Loucy (cell line): ENCODE results near the gene ZBED3.

ENCODE experiments used
- H2AFZ ChIP-seq: fragments of 200-600 bp; sonication (generic); 2 replicates; pipeline ENCODE4 v1.6.0; 2016; ENCODE audit warnings: antibody characterized with exemption, mild to moderate bottlenecking, low read length, moderate library complexity
- H3F3A ChIP-seq: fragments of 200-600 bp; 2 replicates; pipeline ENCODE4 v1.6.0; 2016; ENCODE audit warnings: antibody characterized with exemption, low read depth, mild to moderate bottlenecking
- H3K27me3 ChIP-seq: fragments of 200-600 bp; sonication (generic); 2 replicates; pipeline ENCODE4 v1.6.1; 2014; ENCODE audit warnings: low read length, mild to moderate bottlenecking; ENCODE audit not compliant: insufficient read depth, poor library complexity, severe bottlenecking
- H3K36me3 ChIP-seq: fragments of 200-600 bp; sonication (generic); 2 replicates; pipeline ENCODE4 v1.6.1; 2016; ENCODE audit warnings: low read length; ENCODE audit not compliant: insufficient read depth
- H3K4me1 ChIP-seq: fragments of 200-600 bp; sonication (generic); 2 replicates; pipeline ENCODE4 v1.5.1; 2014; ENCODE audit warnings: low read length, mild to moderate bottlenecking; ENCODE audit not compliant: insufficient read depth, poor library complexity, severe bottlenecking
- H3K4me2 ChIP-seq: fragments of 200-600 bp; sonication (generic); 2 replicates; pipeline ENCODE4 v1.6.0; 2014; ENCODE audit warnings: antibody characterized with exemption, low read length, low read depth, mild to moderate bottlenecking; ENCODE audit not compliant: poor library complexity, severe bottlenecking
- H3K4me3 ChIP-seq: fragments of 200-600 bp; sonication (generic); 2 replicates; pipeline ENCODE4 v1.5.1; 2014; ENCODE audit warnings: low read length, mild to moderate bottlenecking, mixed read lengths; ENCODE audit not compliant: poor library complexity, severe bottlenecking
- H3K79me2 ChIP-seq: fragments of 200-600 bp; sonication (generic); 2 replicates; pipeline ENCODE4 v1.6.1; 2014; ENCODE audit warnings: low read length; ENCODE audit not compliant: insufficient read depth
- H3K9ac ChIP-seq: fragments of 200-600 bp; sonication (generic); 2 replicates; pipeline ENCODE4 v1.6.0; 2014; ENCODE audit warnings: mild to moderate bottlenecking, low read depth, low read length, moderate library complexity; ENCODE audit not compliant: poor library complexity, severe bottlenecking
- H3K9me2 ChIP-seq: fragments of 200-600 bp; sonication (generic); replicated peaks from 2 replicates; pipeline ENCODE4 v1.6.1; 2016; ENCODE audit warnings: low read depth, low read length, mixed read lengths
- H3K9me3 ChIP-seq: fragments of 200-600 bp; sonication (generic); 2 replicates; pipeline ENCODE4 v1.6.1; 2014; ENCODE audit warnings: mild to moderate bottlenecking, antibody characterized with exemption, low read length, low read depth; ENCODE audit not compliant: insufficient read depth
- H4K20me1 ChIP-seq: fragments of 200-600 bp; sonication (generic); 2 replicates; pipeline ENCODE4 v1.6.0; 2014; ENCODE audit warnings: antibody characterized with exemption, low read length, mild to moderate bottlenecking; ENCODE audit not compliant: insufficient read depth, poor library complexity, severe bottlenecking
- EZH2phosphoT487 ChIP-seq: fragments of 200-600 bp; IDR thresholded peaks from 2 replicates; pipeline ENCODE4 v1.6.1; 2018; ENCODE audit warnings: antibody characterized with exemption, mild to moderate bottlenecking, moderate library complexity, borderline replicate concordance
- TF ChIP-seq, protein P1 (sequence below): fragments of 200-600 bp; sonication (generic); conservative IDR thresholded peaks from 2 replicates; pipeline ENCODE4 v1.5.1; 2014; ENCODE audit warnings: mild to moderate bottlenecking, antibody characterized with exemption, low read length

The ZBED3 gene

DNA sequence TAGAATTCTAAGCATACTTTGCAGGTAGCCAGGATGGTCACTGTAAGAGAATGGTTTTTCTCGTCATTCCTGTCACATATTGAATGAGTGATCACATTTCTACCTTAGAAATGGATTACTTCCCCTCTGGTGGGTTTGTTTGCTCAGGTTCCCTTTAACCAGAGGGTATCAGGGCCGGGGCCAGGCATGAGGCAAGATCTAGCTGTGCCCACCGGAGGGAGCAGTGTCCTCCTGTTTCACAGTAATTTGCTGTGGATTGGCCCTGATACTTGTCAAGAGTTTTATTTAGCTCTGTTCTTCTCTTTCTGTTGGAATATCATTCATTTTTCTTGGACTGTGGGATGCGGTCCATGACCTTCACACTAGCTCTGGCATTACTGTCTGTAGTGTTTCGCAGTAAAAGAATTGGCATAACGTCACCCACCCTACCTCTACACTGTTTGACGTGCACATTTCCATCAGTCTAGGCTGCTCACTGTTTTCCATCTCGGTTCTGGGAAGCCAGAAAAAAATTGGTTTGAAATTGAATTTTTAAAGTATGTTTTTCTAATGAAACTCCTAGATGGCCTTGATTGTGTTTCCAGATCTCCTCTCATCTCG lies 42.4 kb upstream of the ZBED3 start:
- Histone ChIP-seq H3K79me2 (no peaks in the 10 kb centered on the region), H4K20me1 (no peaks in the 10 kb centered on the region), H3F3A (no peaks in the 10 kb centered on the region), H3K4me2 (no peak overlapping the region), H3K27me3 (no peaks in the 10 kb centered on the region), H3K4me3 (no peak overlapping the region), H3K9ac (no peak overlapping the region), H3K9me2 (no peaks in the 10 kb centered on the region), H3K36me3 (no peaks in the 10 kb centered on the region), H3K9me3 (no peaks in the 10 kb centered on the region), H2AFZ (no peak overlapping the region), H3K4me1 (no peaks in the 10 kb centered on the region)
- TF ChIP-seq, protein P1, sequence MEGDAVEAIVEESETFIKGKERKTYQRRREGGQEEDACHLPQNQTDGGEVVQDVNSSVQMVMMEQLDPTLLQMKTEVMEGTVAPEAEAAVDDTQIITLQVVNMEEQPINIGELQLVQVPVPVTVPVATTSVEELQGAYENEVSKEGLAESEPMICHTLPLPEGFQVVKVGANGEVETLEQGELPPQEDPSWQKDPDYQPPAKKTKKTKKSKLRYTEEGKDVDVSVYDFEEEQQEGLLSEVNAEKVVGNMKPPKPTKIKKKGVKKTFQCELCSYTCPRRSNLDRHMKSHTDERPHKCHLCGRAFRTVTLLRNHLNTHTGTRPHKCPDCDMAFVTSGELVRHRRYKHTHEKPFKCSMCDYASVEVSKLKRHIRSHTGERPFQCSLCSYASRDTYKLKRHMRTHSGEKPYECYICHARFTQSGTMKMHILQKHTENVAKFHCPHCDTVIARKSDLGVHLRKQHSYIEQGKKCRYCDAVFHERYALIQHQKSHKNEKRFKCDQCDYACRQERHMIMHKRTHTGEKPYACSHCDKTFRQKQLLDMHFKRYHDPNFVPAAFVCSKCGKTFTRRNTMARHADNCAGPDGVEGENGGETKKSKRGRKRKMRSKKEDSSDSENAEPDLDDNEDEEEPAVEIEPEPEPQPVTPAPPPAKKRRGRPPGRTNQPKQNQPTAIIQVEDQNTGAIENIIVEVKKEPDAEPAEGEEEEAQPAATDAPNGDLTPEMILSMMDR = peak; percentile 78
- no peak for TF ChIP-seq EZH2phosphoT487

DNA sequence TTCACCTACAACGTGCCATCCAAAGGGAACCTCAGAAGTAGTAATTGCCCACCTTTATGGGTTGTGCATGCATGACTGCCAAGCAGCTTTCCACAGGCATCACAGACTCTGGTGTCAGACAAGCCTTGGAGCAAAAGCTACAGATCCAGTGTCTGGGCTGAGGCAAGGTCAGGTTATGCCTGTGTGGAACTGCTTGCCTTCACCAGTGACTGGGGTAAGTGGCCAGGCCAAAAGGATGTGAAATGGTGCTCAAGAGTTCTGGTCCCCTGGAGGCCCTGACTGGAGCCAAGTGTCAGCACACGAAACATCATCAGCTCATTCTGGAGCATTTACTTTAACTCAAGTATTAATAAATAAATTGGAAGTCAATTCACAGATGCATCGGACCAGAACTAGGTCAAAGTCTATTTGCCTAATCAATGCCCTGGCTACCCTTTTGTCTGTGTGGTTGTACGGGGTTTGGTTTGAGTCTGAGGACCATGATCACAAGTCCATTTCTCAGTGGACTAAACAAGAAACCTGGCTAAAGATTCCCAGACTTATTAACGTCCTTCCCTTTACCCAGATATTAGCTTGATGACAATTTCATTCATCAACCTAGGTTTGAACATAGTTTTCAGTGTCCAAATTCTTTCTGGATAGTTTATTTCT lies 41.5 kb upstream of the ZBED3 start:
- H2AFZ ChIP-seq = no peak overlapping the region
- H3K79me2 ChIP-seq = no peaks in the 10 kb centered on the region
- no peaks in the 10 kb centered on the region for H4K20me1 ChIP-seq
- no peaks in the 10 kb centered on the region for H3K27me3 ChIP-seq
- no peaks in the 10 kb centered on the region for H3K9me2 ChIP-seq
- H3K4me3 ChIP-seq = no peak overlapping the region
- no peaks in the 10 kb centered on the region for H3K4me1 ChIP-seq
- no peak for TF ChIP-seq EZH2phosphoT487
- TF ChIP-seq, protein P1 = no peak
- no peaks in the 10 kb centered on the region for H3K9me3 ChIP-seq
- no peaks in the 10 kb centered on the region for H3F3A ChIP-seq
- no peak overlapping the region for H3K4me2 ChIP-seq
- no peaks in the 10 kb centered on the region for H3K36me3 ChIP-seq
- no peak overlapping the region for H3K9ac ChIP-seq

DNA sequence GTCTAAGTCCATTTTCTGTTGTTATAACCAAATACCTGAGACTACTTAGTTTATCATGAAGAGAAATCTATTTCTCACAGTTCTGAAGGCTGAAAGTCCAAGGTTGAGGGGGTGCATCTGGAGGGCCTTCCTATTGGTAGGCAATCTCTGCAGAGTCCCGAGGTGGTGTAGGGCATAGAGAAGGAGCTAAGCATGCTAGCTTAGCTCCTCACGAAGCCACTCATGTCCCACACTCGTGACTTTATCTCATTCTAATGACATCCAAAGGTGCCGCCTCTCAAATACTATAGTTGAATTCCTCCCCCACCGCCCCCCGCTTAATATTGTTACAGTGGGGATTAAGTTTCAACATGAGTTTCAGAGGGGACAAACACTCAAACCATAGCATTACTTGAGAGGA lies 36.0 kb upstream of the ZBED3 start:
- no peaks in the 10 kb centered on the region for H3K79me2 ChIP-seq
- no peak overlapping the region for H3K4me2 ChIP-seq
- TF ChIP-seq, protein P1 = no peak
- TF ChIP-seq EZH2phosphoT487 = no peak

More for the DNA sequence above, 36.0 kb upstream of the ZBED3 start:
- H3K9me2 ChIP-seq = no peaks in the 10 kb centered on the region
- H3K36me3 ChIP-seq = no peaks in the 10 kb centered on the region
- H3F3A ChIP-seq = no peaks in the 10 kb centered on the region
- H3K9me3 ChIP-seq = no peaks in the 10 kb centered on the region
- no peak overlapping the region for H3K4me3 ChIP-seq
- no peaks in the 10 kb centered on the region for H4K20me1 ChIP-seq
- H2AFZ ChIP-seq = no peak overlapping the region
- H3K27me3 ChIP-seq = no peaks in the 10 kb centered on the region
- H3K4me1 ChIP-seq = no peaks in the 10 kb centered on the region
- no peak overlapping the region for H3K9ac ChIP-seq
